Endothelial cell of umbilical vein (primary cell): ENCODE results near the gene NQO2. TPM values are rescaled to one million over a fixed set of nuclear protein-coding genes. Genes with fewer than 3 reads are reported as not detected.

ENCODE experiments used
- BruUV-seq: library from RNA; stranded (reverse); fragments of 400-500 nt; replicated peaks from 2 replicates; lab custom pipeline; 2021; lab: Mats Ljungman, UMichigan
- CTCF ChIA-PET: fragments of 300-600, 350-600 bp; sonication (Branson Sonifier 250); formaldehyde crosslinking; loops from one replicate; lab custom pipeline; 2021; ENCODE audit warnings: antibody characterized with exemption, inconsistent platforms; lab: Charles Lee
- POLR2A ChIA-PET: fragments of 300-600, 350-600 bp; sonication (Branson Sonifier 250); formaldehyde crosslinking; loops from one replicate; lab custom pipeline; 2021; ENCODE audit warnings: antibody characterized with exemption, inconsistent platforms; lab: Charles Lee
- DNase-seq: peaks from one replicate; pipeline ENCODE4 v3.0.0-alpha.2; 2011; ENCODE audit warnings: low read depth, low spot score
- FAIRE-seq: peaks from 2 replicates; lab custom pipeline; 2011; peaks lifted over from hg19 to GRCh38; lab: Jason Lieb, UNC
- H2AFZ ChIP-seq: 2 replicates; pipeline ENCODE4 v1.6.0; 2012; ENCODE audit warnings: low read depth, low read length, control low read depth, inconsistent platforms
- H3K27ac ChIP-seq: 2 replicates; pipeline ENCODE4 v1.5.1; 2011; ENCODE audit warnings: low read depth, mild to moderate bottlenecking, control low read depth, low read length, moderate library complexity; ENCODE audit not compliant: insufficient read depth
- H3K27me3 ChIP-seq, 2 experiments: 2 replicates each; pipeline versions ENCODE4 v1.6.0 to v1.6.1; 2011; ENCODE audit warnings: low read length in 2 of 2, mixed read lengths in 1 of 2; ENCODE audit not compliant: control insufficient read depth in 2 of 2, insufficient read depth in 2 of 2
- H3K36me3 ChIP-seq, 2 experiments: 2 replicates in 1 of 2; 3 replicates in 1 of 2; pipeline ENCODE4 v1.5.1; 2011; ENCODE audit warnings: low read length in 2 of 2, mild to moderate bottlenecking in 1 of 2, moderate library complexity in 1 of 2; ENCODE audit not compliant: control insufficient read depth in 2 of 2, insufficient read depth in 2 of 2; ENCODE audit errors: extremely low read depth in 1 of 2
- H3K4me1 ChIP-seq: 3 replicates; pipeline ENCODE4 v1.5.1; 2011; ENCODE audit warnings: mild to moderate bottlenecking, low read length; ENCODE audit not compliant: control insufficient read depth, insufficient read depth; ENCODE audit errors: extremely low read depth
- H3K4me2 ChIP-seq: 2 replicates; pipeline ENCODE4 v1.6.1; 2011; ENCODE audit warnings: low read length, control low read depth, mixed read lengths; ENCODE audit not compliant: insufficient read depth
- H3K4me3 ChIP-seq, 3 experiments: fragments of 200-600 bp in 1 of 3; sonication (generic), shearing (Covaris generic) in 1 of 3; replicated peaks in 1 of 3; 2 replicates each; pipeline ENCODE4 v1.5.1; 2011 to 2016; ENCODE audit warnings: control low read depth in 3 of 3, low read length in 3 of 3, mild to moderate bottlenecking in 2 of 3, inconsistent platforms in 1 of 3, low read depth in 1 of 3, moderate library complexity in 1 of 3; ENCODE audit not compliant: insufficient read depth in 1 of 3
- H3K79me2 ChIP-seq: 2 replicates; pipeline ENCODE4 v1.6.0; 2012; ENCODE audit warnings: low read length, inconsistent platforms; ENCODE audit not compliant: control insufficient read depth, insufficient read depth
- H3K9ac ChIP-seq: replicated peaks from 2 replicates; pipeline ENCODE3; 2011; ENCODE audit warnings: low read length, control low read depth; ENCODE audit not compliant: insufficient read depth; ENCODE audit errors: extremely low read depth
- H3K9me1 ChIP-seq: replicated peaks from 3 replicates; pipeline ENCODE4 v1.6.0; 2011; ENCODE audit warnings: mild to moderate bottlenecking, low read length; ENCODE audit not compliant: control insufficient read depth, insufficient read depth; ENCODE audit errors: extremely low read depth
- H3K9me3 ChIP-seq: replicated peaks from 2 replicates; pipeline ENCODE4 v1.5.1; 2012; ENCODE audit warnings: low read length, inconsistent platforms; ENCODE audit not compliant: control insufficient read depth, insufficient read depth
- H4K20me1 ChIP-seq: replicated peaks from 2 replicates; pipeline ENCODE3; 2011; ENCODE audit warnings: mild to moderate bottlenecking, low read length; ENCODE audit not compliant: control insufficient read depth, insufficient read depth; ENCODE audit errors: extremely low read depth
- EZH2 ChIP-seq: IDR thresholded peaks from 2 replicates; pipeline ENCODE4 v1.6.1; 2012; ENCODE audit warnings: borderline replicate concordance, low read depth, mild to moderate bottlenecking, moderate library complexity, low read length, inconsistent platforms; ENCODE audit not compliant: severe bottlenecking
- FOS ChIP-seq: IDR thresholded peaks from 2 replicates; pipeline ENCODE4 v1.6.1; 2011; ENCODE audit warnings: mild to moderate bottlenecking, low read length, moderate library complexity, borderline replicate concordance; ENCODE audit not compliant: insufficient read depth
- GATA2 ChIP-seq: IDR thresholded peaks from 2 replicates; pipeline ENCODE4 v1.7.0; 2011; ENCODE audit warnings: low read depth, mild to moderate bottlenecking, moderate library complexity, mixed read lengths, low read length; ENCODE audit not compliant: insufficient read length, insufficient read depth
- JUN ChIP-seq: IDR thresholded peaks from 2 replicates; pipeline ENCODE4 v1.6.1; 2011; ENCODE audit warnings: borderline replicate concordance, low read depth; ENCODE audit not compliant: insufficient read length, insufficient read depth
- MYC ChIP-seq: IDR thresholded peaks from one replicate; pipeline ENCODE4 v1.6.1; 2011; ENCODE audit warnings: mild to moderate bottlenecking, low read depth, low read length
- POLR2A ChIP-seq: IDR thresholded peaks from 2 replicates; pipeline ENCODE4 v1.6.1; 2012; ENCODE audit warnings: low read depth, mild to moderate bottlenecking, control low read depth, low read length
- POLR2AphosphoS5 ChIP-seq: IDR thresholded peaks from 2 replicates; pipeline ENCODE4 v1.6.1; 2012; ENCODE audit warnings: low read depth, mild to moderate bottlenecking, control low read depth, low read length, moderate library complexity; ENCODE audit not compliant: insufficient read depth
- dilution Hi-C: fragments of 300-500 bp; cut with MboI; formaldehyde crosslinking; loops from one replicate; pipeline ENCODE4 v1.15.0; 2019; ENCODE audit warnings: low sequenced_read_pairs; ENCODE audit not compliant: extremely low pct_ligation_motif_present
- intact Hi-C: fragments of 100-400 bp; cut with micrococcal nuclease; formaldehyde crosslinking; loops from one replicate; pipeline ENCODE4 v1.10.0; 2022
- polyA plus RNA-seq, 4 experiments: library from polyadenylated mRNA; depleted of rRNA in 3 of 4; stranded (reverse) in 3 of 4; unstranded in 1 of 4; fragments of >200 nt; gene quantifications; 2 replicates each; pipeline versions ENCODE4 v1.2.1 to v1.2.3, GENCODE V29; 2011 to 2012; ENCODE audit warnings: missing spikeins in 1 of 4
- total RNA-seq: library from RNA; stranded (reverse); gene quantifications from 2 replicates; pipeline ENCODE4 v1.2.3, GENCODE V29; 2021
- TF ChIP-seq, protein P1 (sequence below), 2 donors: IDR thresholded peaks; 1 replicate in 1 of 2; 2 replicates in 1 of 2; pipeline ENCODE4 v1.5.1; 2011; ENCODE audit warnings: low read length in 2 of 2, mild to moderate bottlenecking in 2 of 2, moderate library complexity in 2 of 2, control low read depth in 1 of 2, inconsistent platforms in 1 of 2, low read depth in 1 of 2; ENCODE audit not compliant: insufficient read depth in 1 of 2; ENCODE audit errors: extremely low read depth in 1 of 2
- TF ChIP-seq, protein P2 (sequence below): IDR thresholded peaks from 2 replicates; pipeline ENCODE4 v1.6.1; 2011; ENCODE audit not compliant: insufficient read depth, insufficient read length

The NQO2 gene
- total and polyA plus RNA-seq, 2 donors (not counting 3 experiments of a cell fraction or from before 2014, with no cell fraction given): 27.6 to 48.0 TPM

DNA sequence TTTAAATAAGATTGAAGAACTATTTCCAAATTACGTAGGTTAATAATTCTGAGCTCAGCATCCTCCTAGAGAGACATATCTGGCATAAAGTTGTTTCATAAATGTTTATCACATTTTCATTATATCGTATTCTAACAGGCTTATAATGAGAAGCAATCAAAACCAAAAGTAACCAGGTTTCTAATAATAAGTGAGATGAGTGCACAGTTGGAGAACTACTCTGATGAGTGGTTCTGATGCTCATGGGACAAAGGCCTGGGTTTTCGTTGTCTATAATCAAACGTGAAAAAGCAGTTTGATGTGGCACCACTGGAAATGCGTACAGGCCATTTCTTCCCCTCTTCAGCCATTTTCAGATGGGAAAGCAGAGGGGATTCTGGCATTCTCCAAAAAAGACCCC, 23.6 kb upstream of the NQO2 start:
- Histone ChIP-seq H2AFZ (no peak overlapping the region), H3K36me3 (no peaks in the 10 kb centered on the region), H3K4me1 (peaks cover 21% of the 10 kb centered on the region), H3K4me3 (no peak overlapping the region), H3K27me3 (no peaks in the 10 kb centered on the region), H3K4me2 (no peak overlapping the region), H3K9ac (no peak overlapping the region), H3K79me2 (peaks cover 2% of the 10 kb centered on the region), H3K27ac (no peak overlapping the region), H4K20me1 (no peaks in the 10 kb centered on the region), H3K9me1 (no peaks in the 10 kb centered on the region), H3K9me3 (no peaks in the 10 kb centered on the region)
- DNase-seq (no peak), FAIRE-seq (no peak)
- TF ChIP-seq POLR2AphosphoS5 (no peak), MYC (no peak), JUN (no peak), FOS (no peak), POLR2A (no peak), EZH2 (no peak), GATA2 (no peak)
- TF ChIP-seq, protein P1, sequence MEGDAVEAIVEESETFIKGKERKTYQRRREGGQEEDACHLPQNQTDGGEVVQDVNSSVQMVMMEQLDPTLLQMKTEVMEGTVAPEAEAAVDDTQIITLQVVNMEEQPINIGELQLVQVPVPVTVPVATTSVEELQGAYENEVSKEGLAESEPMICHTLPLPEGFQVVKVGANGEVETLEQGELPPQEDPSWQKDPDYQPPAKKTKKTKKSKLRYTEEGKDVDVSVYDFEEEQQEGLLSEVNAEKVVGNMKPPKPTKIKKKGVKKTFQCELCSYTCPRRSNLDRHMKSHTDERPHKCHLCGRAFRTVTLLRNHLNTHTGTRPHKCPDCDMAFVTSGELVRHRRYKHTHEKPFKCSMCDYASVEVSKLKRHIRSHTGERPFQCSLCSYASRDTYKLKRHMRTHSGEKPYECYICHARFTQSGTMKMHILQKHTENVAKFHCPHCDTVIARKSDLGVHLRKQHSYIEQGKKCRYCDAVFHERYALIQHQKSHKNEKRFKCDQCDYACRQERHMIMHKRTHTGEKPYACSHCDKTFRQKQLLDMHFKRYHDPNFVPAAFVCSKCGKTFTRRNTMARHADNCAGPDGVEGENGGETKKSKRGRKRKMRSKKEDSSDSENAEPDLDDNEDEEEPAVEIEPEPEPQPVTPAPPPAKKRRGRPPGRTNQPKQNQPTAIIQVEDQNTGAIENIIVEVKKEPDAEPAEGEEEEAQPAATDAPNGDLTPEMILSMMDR (IDR thresholded peaks at IDR 0.05; ENCODE audit: extremely low read depth in 1 of 2, insufficient read depth in 1 of 2, low read depth in 1 of 2, low read length in 2 of 2): no peak
- TF ChIP-seq, protein P2, sequence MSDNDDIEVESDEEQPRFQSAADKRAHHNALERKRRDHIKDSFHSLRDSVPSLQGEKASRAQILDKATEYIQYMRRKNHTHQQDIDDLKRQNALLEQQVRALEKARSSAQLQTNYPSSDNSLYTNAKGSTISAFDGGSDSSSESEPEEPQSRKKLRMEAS: no peak
- ChIA-PET POLR2A (interaction anchor here (0.7 kb wide), 1 partner anchor 73 kb away, joined by 3 read pairs; no protein-coding TSS in a partner anchor), CTCF (interaction anchor here (1.7 to 5.7 kb wide), 3 partner anchors 12 to 23 kb away, joined by 4 to 35 read pairs (median 10); no protein-coding TSS in a partner anchor)
- intact Hi-C loops: no loop called here
- BruUV-seq: no TSS peak
- dilution Hi-C loops: no loop called here
